ENCODE measurements around the gene ANK3. TPM values are rescaled to one million over a fixed set of nuclear protein-coding genes. Genes with fewer than 3 reads are reported as not detected.

ANK3 gene
- total and polyA plus RNA-seq, 10 donors, result 2.0 to 133 (median 62.9) TPM

DNA sequence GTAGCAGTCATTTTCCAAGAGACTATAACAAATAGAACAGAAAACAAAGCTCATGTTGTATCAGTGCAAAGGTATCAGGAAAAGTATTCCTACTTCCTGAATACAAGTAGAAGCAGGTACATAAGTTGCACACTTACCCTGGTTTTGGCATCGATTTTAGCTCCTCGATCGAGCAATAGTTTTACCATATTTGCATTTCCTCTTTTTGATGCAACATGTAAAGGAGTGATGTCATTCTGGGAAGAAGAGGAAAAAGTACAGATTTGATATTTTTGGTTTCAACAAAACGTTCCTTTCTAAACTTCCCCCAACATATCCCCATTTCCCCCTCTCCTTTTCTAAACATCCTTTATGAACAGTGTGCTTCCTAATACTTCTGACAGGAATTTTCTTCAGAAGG is 155.1 kb downstream of the ANK3 start:
- H3K36me3 ChIP-seq, result no peaks in the 10 kb centered on the region
- H3K9me3 ChIP-seq, result no peaks in the 10 kb centered on the region
- peaks cover 16 to 50% (median 36%) of the 10 kb centered on the region in 6 donors for H3K4me1 ChIP-seq
- WGBS, 5 donors, result 47 to 59% (median 54%) methylated on average over 4 of the region's 4 CpGs
- intact Hi-C loops (cut with DNase I; ENCODE audit: low total_unique reads), result no loop called here
- no peak overlapping the region for H3K4me3 ChIP-seq
- H3K27me3 ChIP-seq (replicated peaks in 1 of 7), result no peaks in the 10 kb centered on the region
- peak overlapping the region in 1 of 8 donors; percentile 91 for H3K27ac ChIP-seq
- TF ChIP-seq POLR2A (IDR thresholded peaks at IDR 0.05) (no peak), POLR2AphosphoS5 (IDR thresholded peaks at IDR 0.05) (no peak)
- TF ChIP-seq, protein P1, sequence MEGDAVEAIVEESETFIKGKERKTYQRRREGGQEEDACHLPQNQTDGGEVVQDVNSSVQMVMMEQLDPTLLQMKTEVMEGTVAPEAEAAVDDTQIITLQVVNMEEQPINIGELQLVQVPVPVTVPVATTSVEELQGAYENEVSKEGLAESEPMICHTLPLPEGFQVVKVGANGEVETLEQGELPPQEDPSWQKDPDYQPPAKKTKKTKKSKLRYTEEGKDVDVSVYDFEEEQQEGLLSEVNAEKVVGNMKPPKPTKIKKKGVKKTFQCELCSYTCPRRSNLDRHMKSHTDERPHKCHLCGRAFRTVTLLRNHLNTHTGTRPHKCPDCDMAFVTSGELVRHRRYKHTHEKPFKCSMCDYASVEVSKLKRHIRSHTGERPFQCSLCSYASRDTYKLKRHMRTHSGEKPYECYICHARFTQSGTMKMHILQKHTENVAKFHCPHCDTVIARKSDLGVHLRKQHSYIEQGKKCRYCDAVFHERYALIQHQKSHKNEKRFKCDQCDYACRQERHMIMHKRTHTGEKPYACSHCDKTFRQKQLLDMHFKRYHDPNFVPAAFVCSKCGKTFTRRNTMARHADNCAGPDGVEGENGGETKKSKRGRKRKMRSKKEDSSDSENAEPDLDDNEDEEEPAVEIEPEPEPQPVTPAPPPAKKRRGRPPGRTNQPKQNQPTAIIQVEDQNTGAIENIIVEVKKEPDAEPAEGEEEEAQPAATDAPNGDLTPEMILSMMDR (IDR thresholded peaks at IDR 0.05 in 8 of 11, conservative IDR thresholded peaks at IDR 0.05 in 3 of 11), result no peak
- DNase-seq, result no peak

DNA sequence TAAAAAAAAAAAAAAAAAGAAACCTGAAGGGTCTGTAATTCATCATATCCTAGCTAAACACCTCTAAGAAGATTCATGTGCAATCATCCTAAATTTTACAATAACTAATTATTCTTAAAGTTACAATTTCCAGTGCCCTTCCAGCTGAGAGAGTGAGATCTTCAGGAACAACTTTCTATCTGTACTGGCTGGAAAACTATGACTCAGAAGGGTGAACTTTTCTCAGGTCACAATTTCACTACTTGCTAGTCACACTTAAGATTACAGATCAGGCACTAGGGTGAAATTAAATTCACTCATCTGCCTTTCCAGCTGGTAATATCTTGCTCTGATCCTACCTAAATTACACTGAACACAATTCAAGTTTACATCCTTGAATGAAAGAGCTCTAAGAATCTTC is 158.8 kb downstream of the ANK3 start:
- Histone ChIP-seq H3K4me3 (no peak overlapping the region), H3K36me3 (no peaks in the 10 kb centered on the region), H3K9me3 (no peaks in the 10 kb centered on the region), H3K27me3 (replicated peaks in 1 of 7) (no peaks in the 10 kb centered on the region), H3K4me1 (peaks cover 0 to 22% (median 11%) of the 10 kb centered on the region in 6 donors), H3K27ac (peak overlapping the region in 1 of 8 donors; percentile 9)
- intact Hi-C loops (cut with DNase I; ENCODE audit: low total_unique reads), result no loop called here
- DNase-seq, result no peak
- TF ChIP-seq POLR2AphosphoS5 (IDR thresholded peaks at IDR 0.05), result no peak
- TF ChIP-seq POLR2A (IDR thresholded peaks at IDR 0.05), result no peak
- TF ChIP-seq, protein P1 (IDR thresholded peaks at IDR 0.05 in 8 of 11, conservative IDR thresholded peaks at IDR 0.05 in 3 of 11), result no peak

DNA sequence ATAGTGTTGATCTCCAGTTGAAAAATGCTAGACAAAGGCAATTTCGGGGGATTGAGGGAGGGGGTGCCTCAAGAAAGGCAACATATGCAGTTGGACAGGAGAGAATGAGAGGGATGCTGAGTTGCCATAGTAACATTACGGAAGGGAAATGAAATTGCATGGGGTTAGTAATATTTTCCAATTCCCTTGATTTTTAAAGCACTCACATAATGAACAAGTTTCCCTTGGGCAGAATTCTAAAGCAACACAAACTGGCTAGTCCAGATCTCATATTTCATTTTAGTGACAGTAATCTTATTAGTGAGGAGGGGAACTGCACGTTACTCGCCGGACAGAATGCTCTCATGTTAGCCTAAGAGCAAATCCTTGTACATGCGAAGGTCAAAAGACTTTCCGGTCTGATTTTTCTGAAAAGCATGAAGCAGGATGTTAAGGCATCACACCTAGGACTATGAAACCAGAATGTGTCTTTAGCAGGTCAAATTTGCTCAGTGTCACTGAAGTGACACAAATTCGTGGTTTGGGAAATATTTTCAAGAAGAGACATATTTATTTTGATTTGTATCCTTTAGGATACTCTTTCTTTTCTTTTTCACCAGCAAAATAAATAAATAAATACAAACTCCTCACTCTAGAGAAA is 165.5 kb downstream of the ANK3 start:
- Histone ChIP-seq H3K4me1 (peaks cover 0 to 4% (median 0%) of the 10 kb centered on the region in 6 donors), H3K27me3 (replicated peaks in 1 of 7) (no peaks in the 10 kb centered on the region), H3K27ac (no peak overlapping the region), H3K9me3 (no peaks in the 10 kb centered on the region), H3K36me3 (no peaks in the 10 kb centered on the region), H3K4me3 (no peak overlapping the region)
- 75 to 85% (median 84%) methylated on average over 8 of the region's 8 CpGs for whole genome bisulfite sequencing, 5 donors
- no peak for TF ChIP-seq POLR2A (IDR thresholded peaks at IDR 0.05)
- TF ChIP-seq POLR2AphosphoS5 (IDR thresholded peaks at IDR 0.05), result no peak
- TF ChIP-seq, protein P1 (IDR thresholded peaks at IDR 0.05 in 8 of 11, conservative IDR thresholded peaks at IDR 0.05 in 3 of 11), result no peak
- intact Hi-C loops (cut with DNase I; ENCODE audit: low total_unique reads), result no loop called here
- DNase-seq, result no peak

DNA sequence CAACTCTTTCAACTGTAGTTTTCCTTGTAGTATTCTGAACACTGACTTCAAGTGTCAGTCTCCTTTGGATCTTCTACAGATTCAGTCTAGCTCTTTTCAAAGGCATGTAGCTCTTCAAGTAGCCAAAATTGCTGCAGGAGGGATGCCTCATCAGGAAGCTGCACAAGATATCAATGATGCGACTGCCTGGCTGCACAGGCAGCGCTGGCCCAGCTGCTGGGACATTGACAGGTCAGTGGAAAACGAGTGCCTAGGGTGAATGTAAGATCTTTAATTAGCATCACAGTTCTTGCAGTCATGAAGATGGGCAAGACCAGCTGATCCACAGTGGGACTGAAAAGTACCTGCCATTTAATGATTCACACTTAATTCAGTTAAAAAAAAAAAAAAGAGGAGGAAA is 167.6 kb downstream of the ANK3 start:
- 63 to 76% (median 74%) methylated on average over 3 of the region's 3 CpGs for WGBS, 5 donors
- intact Hi-C loops (cut with DNase I; ENCODE audit: low total_unique reads), result no loop called here
- DNase-seq, result no peak
- no peaks in the 10 kb centered on the region for H3K27me3 ChIP-seq (replicated peaks in 1 of 7)
- H3K27ac ChIP-seq, result no peak overlapping the region
- TF ChIP-seq, protein P1 (IDR thresholded peaks at IDR 0.05 in 8 of 11, conservative IDR thresholded peaks at IDR 0.05 in 3 of 11), result no peak
- TF ChIP-seq POLR2A (IDR thresholded peaks at IDR 0.05) (no peak), POLR2AphosphoS5 (IDR thresholded peaks at IDR 0.05) (no peak)
- H3K4me3 ChIP-seq, result no peak overlapping the region
- no peaks in the 10 kb centered on the region for H3K9me3 ChIP-seq
- no peaks in the 10 kb centered on the region for H3K4me1 ChIP-seq
- H3K36me3 ChIP-seq, result no peaks in the 10 kb centered on the region

All from spleen (tissue), 11 donors.